NCI-H2107 treated with DMSO at 0.1 percent for 48 hours (cell line): ENCODE measurements around the gene INSRR.

Experiments
- DNase-seq: peaks from one replicate; lab custom pipeline; 2025; ENCODE audit not compliant: unreplicated experiment; lab: John Stamatoyannopoulos, UW

Gene INSRR

DNA sequence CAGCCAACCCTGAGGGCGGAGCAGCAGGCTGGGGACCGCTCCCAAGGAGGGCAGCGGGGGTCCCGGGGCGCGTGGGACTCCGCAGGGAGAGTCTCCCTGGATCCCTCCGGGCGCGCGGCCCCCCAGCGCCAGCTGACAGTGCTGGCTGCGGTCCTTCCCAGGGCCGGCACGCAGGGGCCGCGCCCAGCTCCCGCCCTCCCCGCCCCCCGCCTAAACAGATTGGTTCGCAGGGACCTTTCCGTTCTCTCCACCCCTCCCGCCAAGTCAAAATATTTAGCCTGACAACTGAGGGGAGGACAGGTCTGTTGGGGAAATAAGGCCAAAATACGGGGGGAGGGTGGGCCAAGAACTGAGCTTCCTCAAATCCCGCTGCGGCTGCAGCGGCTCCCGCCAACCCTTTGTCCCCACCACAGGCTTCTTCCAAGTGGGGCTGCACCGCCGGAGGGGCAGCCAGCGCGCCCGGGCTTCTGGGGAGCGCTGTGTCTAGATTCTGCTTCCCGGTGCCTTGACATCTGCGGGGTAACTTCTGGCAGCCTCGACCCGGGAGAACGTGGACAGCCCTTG is at the start of gene INSRR:
INSRR (minus strand) TSS at position 159 of the 564 bp plus-strand sequence. CDS start 496 bp downstream, outside the sequence.
- DNase-seq, result no peak

DNA sequence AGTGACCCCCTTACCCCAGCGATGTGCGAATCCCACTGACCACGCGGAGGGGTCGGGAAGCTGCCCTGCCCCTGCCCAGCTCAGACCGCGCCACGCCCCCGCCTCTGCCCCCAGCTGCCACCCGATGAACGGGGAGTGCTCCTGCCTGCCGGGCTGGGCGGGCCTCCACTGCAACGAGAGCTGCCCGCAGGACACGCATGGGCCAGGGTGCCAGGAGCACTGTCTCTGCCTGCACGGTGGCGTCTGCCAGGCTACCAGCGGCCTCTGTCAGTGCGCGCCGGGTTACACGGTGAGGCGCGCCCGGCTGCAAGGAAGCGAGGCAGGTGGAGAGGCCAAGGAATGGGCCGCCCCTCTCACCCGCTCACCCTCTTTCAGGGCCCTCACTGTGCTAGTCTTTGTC is 49.6 kb upstream of the INSRR start:
- DNase-seq, result no peak

DNA sequence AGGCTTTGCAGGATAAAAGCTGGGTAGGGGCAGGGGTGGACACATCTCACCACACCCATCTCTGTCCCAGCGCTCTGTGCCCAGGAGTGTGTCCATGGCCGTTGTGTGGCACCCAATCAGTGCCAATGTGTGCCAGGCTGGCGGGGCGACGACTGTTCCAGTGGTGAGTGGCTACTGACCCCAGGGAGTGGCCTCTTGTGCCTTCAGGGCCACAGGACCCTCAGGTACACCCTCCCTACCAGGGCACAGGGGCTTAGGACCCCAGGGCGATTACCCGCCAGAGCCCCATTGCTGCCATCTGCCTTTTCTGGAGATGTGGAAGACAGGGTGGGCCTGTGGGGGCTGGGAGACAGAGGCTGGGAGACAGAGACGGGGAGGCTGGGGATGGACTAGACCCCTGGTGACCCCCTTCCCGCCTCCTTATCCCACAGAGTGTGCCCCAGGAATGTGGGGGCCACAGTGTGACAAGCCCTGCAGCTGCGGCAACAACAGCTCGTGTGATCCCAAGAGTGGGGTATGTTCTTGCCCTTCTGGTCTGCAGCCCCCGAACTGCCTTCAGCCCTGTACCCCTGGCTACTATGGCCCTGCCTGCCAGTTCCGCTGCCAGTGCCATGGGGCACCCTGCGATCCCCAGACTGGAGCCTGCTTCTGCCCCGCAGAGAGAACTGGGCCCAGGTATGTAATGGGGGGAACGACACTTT is 47.4 kb upstream of the INSRR start:
- no peak for DNase-seq

DNA sequence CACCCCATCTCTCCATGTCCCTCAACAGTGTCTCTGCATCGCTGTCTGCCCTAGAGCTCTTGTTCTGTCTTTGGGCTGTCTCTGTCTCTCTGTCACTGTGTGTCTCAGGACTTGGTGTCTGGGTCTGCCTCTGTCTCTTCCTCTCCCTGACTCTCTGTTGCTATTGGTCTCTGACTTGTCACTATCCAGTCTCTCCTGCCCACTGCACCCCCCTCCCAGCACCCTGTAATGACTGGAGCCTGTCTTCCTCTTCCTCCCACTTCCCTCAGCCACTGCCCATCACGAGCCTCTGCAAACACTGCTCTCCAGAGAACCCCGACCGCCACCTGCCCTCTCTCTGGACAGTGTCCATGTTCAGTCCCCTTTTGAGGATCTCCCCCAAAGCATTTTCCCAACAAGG is 46.7 kb upstream of the INSRR start:
- no peak for DNase-seq

DNA sequence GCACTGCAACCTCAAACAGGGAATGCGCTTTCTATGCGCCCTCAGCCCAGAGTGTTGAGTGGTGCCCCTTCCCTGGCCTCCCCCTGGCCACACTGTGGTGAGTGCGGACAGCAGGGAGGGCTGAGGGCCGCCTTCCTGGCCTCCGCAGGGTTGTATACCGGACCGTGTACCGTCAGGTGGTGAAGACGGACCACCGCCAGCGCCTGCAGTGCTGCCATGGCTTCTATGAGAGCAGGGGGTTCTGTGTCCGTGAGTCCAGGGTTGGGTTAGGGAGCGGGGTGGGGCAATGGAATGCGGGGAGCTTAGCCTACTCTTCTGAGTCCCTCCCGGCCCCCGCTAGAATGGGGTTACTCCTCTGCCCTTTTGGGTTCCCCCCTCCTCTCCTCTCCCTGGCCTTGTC is 46.3 kb upstream of the INSRR start:
- DNase-seq, result no peak

DNA sequence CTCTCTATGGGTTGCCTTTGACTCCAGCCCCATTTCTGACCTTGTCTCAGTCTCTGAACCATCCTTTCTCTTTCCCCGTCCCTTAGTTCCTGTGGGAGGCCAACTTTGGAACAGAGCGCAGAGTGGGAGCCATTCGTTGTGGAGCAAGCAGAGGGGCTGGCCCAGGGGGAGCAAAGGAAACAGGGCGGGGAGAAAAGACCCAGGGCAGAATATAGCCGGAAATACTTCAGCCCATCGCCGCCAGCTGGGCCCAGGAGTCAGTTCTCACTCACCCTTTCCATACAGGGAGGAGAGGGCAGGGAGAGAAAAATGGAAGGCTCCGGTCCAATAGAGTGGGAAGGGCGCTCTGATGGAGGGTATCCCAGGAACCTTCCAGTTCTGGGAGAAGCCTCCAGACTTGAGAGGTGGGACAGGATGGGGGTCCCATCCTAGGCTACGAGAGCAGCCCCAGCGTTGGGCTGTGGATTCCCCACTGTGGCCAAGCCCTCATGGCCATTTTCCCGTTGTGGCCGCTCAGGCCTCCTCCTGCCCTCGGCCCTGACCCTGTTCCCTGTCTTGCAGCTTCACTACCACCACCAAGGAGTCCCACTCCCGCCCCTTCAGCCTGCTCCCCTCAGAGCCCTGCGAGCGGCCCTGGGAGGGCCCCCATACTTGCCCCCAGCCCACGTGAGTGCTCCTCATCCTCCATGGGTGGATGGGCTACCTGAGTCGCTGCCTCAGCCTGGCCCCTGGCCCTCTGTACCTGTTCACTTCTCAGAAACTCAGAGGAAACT is 45.5 kb upstream of the INSRR start:
- no peak for DNase-seq

DNA sequence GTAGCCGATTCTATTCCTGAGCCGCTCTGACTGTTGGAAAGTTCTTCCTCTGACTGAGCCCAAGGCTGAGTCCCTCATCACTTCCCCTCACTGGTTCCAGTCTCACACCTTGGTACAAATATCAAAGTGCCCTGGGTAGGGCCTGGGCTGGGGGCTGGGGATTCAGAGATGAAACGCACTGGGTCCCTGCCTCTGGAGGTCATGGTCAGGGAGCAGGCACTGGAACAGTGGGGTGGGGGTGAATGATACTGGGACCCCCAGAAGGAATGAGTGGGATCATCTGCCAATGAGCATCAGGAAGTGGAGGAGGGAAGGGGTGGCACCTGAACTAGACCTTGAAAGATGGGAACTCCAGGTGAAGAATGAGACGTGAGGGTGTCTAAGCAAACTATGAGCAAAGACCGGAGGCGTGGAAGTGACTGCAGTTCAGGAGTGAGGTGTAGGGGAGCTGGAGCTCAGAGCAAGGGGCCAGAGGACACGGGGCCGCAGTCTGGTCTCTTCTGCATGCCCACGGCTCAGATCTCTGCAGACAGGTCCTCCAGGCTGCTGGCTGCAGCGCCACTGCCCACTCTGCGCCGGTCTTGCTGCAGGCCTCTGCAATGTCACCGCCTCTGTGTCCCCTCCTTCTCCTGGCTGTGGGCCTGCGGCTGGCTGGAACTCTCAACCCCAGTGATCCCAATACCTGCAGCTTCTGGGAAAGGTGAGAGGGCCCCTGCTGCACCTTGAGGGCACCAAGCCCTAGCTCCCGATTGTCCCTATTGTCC is 44.6 kb upstream of the INSRR start:
- DNase-seq, result no peak

DNA sequence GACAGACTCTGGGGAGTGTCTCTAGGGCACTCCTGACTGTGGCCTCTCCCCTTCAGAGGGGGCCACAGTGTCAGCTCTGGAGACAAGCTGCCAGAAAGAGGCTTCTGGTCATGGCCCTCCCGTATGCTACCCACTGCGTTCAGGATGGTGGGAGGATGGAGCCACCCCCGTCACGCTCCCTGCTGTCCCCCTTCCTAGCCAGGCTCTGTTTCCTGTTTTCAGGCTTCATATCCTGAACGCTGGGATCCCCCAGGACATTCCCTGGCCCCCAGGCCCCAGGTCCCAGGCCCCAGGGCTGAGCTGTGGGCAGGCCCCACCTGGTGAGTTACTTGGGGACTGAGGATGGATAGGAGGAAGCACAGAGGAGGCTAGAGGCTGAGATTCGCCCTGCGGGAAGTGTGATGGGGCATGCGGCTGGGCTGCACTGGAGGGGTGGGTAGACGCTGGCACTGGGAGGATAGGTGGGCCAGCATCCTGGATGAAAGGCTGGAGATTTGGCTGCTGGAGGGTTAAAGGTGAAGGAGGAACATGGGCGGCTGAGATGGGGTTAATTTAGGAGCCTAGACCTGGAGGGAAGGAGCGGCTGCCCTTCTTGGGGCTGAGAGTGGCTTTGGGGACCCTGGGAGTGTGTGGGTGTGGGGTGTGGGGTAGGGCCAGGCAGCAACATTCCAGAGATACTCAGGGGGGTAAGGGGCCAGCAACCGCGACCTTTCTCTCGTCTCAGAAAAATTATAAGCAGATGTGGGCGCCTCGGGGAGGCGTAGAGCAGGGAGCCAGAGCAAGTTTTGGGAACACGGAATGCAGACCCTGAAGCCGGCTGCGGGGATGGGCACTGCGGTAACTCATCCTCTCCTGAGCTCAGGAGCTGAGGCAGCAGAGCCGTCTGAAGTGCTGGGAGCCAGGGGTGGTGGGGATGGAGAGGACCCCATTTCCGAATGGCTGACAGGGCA is 43.3 kb upstream of the INSRR start:
- DNase-seq, result no peak

DNA sequence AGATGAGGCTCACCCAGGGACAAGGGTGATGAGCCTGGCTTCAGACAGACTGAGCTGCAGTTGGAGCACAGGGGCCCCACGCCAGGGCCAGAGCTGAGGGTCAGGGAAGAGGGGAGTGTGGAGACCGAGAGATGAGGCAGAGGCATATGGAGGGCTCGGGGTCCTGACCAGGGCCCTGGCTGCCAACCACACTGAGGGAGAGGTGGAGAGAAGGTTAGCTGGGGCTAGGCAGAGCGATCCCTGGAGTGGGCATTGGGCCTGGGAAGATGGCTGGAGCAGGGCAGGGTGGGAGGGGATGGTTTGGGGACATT is 42.6 kb upstream of the INSRR start:
- DNase-seq, result no peak

DNA sequence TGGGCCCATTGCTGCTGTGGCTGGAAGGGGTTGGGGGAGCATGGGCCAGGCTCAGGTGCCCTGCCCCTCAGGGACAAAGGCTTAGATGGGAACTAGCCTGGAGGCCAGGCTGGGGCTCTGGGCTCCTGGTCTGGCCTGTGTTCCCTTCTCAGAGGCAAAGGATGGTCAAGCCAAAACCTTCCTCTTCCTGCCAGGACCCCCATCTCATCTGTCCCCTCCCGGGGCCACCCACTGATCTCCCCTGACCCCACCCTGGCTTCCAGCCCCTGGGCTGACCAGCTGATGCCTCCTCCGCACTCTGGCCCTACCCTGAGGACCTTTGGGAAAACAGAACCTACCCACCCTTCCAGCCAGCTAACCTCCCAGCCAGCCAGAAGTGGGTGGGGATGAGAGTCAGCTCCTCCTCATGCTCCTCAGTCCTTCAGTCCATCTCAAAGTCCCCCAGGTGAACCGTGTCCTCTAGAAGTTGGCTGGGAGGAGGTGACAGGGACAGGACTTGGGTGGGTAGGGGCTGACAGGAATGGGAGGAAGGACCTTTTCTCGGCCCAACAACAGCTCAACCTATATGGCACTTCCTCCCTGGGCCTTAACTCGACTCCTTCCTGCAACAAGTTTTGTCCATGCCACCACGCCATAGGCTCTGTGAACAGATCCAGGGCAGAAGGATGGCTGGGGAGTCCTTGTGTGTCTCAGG is 42.1 kb upstream of the INSRR start:
- no peak for DNase-seq

DNA sequence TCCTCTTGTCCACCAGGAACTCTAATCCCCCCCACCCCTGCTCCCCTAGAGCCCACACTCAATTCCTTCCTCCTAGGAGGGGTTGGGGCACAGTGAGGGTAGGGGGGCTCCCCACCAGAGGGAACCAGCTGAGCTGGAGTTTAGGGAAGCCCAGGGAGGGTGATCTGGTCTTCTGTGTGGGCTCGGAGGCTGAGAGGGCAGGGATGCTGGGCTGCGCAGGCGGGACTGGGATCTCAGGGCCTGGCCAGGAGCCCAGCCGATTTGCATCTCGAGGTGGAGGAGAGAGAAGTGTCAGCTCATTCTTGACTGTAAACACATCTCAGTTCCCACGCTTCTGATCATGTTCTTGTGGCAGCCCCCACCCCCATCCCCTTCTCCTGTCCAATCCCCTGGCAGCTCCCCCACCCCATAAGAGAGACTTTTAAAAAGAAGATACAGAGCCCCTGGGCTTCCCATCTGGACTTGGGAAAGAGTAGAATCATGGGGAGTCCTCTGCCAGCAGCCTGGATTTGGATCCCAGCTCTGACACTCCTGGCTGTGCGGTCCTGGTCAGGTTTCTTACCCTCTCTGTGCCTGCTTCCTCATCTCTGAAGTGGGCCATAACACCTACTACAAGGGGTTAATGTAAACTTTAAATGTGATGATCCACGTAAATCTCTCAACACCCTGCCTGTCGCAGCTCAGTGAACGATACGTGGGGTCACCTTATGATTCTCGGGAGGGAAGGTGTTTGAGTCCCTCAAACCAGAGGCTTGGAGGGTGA is 41.2 kb upstream of the INSRR start:
- no peak for DNase-seq

DNA sequence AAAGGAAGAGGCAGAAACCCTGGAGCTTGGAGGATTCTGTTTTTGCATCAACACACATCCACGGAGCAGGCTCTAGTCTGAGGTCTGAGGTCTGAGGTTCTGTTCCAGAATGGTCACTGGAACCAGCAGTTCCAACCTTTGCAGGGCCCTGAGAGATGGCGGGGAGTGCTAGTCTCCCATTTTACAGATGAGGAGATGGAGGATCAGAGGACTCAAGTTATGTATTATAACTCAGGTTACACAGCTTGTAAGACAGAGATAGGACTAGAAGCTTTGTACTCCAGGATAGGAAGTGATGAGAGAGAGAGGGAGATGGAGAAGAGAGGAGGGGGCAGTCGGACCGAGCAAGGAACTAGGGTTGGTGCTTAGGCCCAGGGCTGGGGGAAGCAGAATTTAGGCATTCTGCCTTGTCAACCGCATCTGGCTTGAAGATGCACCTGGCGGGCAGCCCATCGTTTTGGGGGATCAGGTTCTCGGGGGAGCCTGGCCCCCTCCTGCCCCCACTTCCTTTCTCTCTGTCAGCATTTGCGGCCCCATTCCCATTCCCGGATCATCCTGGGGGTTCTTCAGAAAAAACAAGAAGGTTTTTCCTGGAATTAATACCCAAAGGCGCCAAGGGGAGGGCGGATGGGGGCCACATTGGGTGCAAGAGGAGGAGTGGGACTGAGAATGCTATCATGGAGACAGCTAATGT is 40.2 kb upstream of the INSRR start:
- no peak for DNase-seq

DNA sequence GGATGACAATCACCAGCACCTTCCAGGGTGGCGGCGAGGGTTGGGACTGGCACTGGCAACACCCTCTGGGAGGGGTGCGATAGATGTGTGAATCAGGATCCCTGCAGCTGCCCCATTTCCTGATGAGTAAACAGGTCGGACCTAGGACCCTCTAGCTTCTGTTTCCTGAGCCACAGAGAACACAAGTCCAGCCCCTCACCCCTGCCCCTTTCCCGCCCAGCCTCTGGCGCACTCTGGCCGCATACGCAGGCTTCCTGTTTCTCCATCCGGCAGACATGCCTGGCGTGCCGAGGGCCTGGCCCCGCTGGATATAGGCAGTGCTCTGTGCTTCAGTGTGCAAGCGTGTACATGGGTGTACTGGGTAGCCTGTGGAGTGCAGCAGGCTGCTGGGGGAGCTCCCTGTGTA is 39.2 kb upstream of the INSRR start:
- DNase-seq, result no peak

DNA sequence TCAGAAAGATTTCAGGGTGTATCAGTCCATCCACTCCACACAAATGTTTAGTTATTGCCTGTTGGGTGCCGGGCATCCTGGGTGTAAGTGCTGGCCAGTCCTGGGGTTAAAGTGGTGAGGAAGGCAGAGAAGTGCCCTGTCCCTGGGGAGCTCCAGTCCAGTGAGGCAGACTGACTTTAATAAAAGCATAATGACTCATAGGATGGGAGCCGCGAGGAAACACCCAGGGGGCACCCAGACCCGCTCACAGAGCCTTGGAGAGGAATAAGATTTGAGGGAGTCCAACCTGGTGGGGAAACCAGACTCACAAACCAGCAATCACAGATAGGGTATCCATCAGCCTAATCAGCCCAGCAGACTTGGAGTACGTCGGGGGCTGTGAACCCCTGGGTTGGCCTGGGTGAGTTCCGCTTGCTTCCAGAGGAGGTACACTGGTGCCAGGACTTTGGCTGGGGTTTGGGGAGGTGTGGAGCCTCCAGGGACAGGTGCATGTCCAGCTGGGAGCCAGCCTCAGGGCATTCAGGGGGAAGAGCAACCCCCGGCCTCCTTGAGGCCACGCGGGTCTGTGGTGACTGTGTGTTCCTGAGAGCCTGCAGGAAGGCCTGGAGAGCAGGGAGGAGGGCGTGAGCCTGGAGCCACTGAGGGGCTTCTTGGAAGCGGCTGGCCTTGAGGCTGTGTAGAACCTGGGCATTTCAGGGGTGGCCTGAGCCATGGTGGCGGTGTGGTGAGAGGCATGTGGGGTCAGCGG is 38.3 kb upstream of the INSRR start:
- no peak for DNase-seq

DNA sequence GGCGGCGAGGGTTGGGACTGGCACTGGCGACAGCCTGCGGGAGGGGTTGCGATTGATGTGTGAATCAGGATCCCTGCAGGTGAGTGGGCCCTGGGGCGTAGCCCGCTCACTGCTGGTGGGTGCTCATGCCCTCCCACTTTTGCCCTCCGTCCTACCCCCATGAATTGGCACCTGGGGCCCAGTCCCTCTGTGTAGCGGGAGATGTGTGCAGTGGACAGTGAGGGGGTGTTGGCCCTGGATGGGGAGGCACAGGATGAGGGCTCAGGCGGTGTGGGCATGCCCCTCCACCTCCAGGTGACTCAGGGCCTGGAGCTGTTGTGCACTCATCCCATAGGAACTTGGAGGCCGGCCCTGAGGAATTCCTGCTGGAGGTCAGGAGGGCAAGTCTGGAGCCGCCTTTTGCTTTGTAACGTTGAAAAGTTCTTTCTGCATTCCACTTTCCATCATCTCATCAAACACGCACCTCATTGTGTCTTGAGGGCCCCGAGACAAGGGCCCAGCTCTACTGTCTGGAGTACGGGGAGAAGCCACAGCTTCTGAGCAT is 37.6 kb upstream of the INSRR start:
- no peak for DNase-seq

DNA sequence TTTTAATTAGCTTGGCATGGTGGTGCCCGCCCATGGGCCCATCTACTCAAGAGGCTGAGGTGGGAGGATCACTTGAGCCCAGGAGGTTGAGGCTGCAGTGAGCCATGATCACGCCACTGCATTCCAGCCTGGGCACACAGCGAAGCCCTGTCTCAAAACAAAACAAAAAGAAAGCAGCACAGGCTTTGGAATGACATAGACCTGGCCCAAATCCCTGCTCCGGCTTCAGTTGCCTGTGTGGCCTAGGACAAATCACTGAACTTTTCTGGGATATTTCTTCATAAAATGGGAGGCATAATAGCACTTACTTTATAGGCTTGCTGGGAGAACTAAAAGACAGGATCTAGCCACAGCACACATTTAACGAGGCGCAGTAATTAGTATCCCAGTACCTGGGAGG is 37.0 kb upstream of the INSRR start:
- DNase-seq, result no peak

DNA sequence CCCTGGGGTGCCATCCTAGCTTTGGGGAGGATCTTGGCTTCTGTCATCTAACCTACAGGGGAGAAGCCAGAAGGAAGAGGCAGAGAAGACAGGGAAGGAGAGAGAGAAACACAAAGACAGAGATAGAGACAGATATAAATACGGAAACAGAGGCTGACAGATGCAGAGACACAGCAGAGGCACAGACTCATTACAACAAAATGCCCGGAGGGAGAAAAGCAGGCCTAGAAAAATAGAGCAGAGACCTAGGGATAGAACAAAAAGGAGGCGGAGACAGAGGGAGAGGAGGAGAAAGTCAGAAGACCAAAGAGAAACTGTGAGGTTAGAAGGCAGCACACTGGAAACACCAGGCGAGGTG is 36.5 kb upstream of the INSRR start:
- DNase-seq, result no peak
